Brain microvascular endothelial cell (primary cell): ENCODE results near the gene HHIP.

Source experiments
- DNase-seq: peaks from one replicate; pipeline ENCODE4 v3.0.0-alpha.2; 2020
- H3K27ac ChIP-seq: fragments of 250-450 bp; sonication (Bioruptor Pico); 2 replicates; pipeline ENCODE4 v1.5.1; 2020; ENCODE audit warnings: mild to moderate bottlenecking, moderate library complexity
- H3K27me3 ChIP-seq: fragments of 250-450 bp; sonication (Bioruptor Pico); replicated peaks from 2 replicates; pipeline ENCODE4 v1.5.1; 2020; ENCODE audit warnings: mild to moderate bottlenecking
- H3K36me3 ChIP-seq: fragments of 250-450 bp; sonication (Bioruptor Pico); replicated peaks from 2 replicates; pipeline ENCODE4 v1.5.1; 2020; ENCODE audit warnings: mild to moderate bottlenecking
- H3K4me3 ChIP-seq: 2 replicates; pipeline ENCODE4 v1.5.1; 2011; ENCODE audit warnings: low read depth, mild to moderate bottlenecking, control low read depth, low read length, moderate library complexity
- in situ Hi-C: cut with HindIII; loops from 2 replicates; pipeline ENCODE4 v1.10.0; 2017; ENCODE audit warnings: low sequenced_read_pairs, low pct_ligation_motif_present
- TF ChIP-seq, protein P1 (sequence below): IDR thresholded peaks from 2 replicates; pipeline ENCODE4 v1.5.1; 2011; ENCODE audit warnings: low read depth, mild to moderate bottlenecking, moderate library complexity, low read length, control low read depth, inconsistent platforms; ENCODE audit errors: missing control alignments

HHIP gene

DNA sequence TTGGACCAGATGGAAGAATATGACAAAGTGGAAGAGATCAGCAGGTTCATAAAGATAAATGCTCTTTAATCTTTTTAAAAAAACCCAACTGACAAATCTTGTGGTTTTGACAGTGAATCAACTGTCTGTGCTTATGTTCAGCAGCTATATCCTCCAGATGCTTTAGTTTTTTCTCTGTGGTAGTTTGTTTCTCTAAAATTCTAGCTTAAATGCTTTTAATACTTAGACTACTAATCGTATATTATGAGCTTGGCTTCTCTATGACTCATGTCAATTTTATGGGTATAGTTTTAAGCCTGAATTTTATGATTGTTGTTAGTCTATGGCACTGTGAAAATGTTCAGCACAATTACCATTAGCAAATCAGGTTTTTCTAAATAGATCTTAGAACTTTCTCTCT is 12.9 kb downstream of the HHIP start:
- TF ChIP-seq, protein P1, sequence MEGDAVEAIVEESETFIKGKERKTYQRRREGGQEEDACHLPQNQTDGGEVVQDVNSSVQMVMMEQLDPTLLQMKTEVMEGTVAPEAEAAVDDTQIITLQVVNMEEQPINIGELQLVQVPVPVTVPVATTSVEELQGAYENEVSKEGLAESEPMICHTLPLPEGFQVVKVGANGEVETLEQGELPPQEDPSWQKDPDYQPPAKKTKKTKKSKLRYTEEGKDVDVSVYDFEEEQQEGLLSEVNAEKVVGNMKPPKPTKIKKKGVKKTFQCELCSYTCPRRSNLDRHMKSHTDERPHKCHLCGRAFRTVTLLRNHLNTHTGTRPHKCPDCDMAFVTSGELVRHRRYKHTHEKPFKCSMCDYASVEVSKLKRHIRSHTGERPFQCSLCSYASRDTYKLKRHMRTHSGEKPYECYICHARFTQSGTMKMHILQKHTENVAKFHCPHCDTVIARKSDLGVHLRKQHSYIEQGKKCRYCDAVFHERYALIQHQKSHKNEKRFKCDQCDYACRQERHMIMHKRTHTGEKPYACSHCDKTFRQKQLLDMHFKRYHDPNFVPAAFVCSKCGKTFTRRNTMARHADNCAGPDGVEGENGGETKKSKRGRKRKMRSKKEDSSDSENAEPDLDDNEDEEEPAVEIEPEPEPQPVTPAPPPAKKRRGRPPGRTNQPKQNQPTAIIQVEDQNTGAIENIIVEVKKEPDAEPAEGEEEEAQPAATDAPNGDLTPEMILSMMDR: no peak
- no peaks in the 10 kb centered on the region for H3K27me3 ChIP-seq
- no peak for DNase-seq
- peaks cover 33% of the 10 kb centered on the region for H3K36me3 ChIP-seq
- in situ Hi-C loops: no loop called here
- H3K27ac ChIP-seq: no peak overlapping the region
- no peak overlapping the region for H3K4me3 ChIP-seq

DNA sequence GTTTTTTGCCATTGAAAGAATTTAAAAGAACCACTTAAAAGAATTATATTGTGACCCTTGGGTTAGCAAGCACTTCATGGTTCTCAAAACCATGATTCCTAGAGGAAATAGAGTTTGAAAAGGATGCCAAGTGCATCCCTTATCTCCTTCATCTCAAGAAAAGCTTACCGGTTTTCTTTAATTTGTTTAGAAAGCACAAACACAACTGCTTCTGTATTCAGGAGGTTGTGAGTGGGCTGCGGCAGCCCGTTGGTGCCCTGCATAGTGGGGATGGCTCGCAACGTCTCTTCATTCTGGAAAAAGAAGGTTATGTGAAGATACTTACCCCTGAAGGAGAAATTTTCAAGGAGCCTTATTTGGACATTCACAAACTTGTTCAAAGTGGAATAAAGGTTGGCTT is 13.5 kb downstream of the HHIP start:
- Histone ChIP-seq H3K27me3 (no peaks in the 10 kb centered on the region), H3K27ac (no peak overlapping the region), H3K36me3 (peaks cover 30% of the 10 kb centered on the region), H3K4me3 (no peak overlapping the region)
- in situ Hi-C loops: no loop called here
- TF ChIP-seq, protein P1: no peak
- DNase-seq: no peak

DNA sequence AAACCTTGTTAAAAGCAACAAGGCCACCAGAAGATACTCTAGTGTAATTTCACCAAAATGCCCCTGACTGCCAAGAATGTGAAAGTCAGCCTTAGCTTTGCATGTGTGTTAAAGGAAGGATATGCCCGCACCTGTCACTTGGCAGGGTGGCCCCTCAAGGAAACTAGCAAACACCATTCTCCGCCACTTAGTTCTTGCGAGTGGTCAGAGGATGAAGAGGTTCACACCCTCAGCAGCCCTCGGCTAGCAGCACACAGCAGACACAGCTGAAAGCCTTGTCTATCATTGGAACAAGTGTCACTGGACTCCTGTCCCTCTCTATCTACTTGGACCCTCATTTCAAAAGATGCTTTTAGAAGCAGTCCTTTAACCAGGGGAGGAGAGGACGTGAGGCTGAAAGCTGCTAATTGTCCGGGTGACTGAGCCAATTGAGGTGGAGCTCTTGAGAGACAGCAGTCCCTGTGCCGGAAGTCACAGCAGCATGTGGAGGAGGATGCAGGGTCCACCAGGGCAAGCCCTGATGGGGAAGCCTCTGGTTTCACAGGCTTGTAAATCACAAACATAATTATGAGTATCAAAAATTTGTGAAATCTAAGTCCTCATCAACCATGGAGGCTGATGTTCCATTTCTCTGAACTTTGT is 18.0 kb downstream of the HHIP start:
- Histone ChIP-seq H3K27ac (no peak overlapping the region), H3K36me3 (peaks cover 34% of the 10 kb centered on the region), H3K27me3 (no peaks in the 10 kb centered on the region), H3K4me3 (no peak overlapping the region)
- DNase-seq: no peak
- in situ Hi-C loops: no loop called here
- TF ChIP-seq, protein P1: no peak

DNA sequence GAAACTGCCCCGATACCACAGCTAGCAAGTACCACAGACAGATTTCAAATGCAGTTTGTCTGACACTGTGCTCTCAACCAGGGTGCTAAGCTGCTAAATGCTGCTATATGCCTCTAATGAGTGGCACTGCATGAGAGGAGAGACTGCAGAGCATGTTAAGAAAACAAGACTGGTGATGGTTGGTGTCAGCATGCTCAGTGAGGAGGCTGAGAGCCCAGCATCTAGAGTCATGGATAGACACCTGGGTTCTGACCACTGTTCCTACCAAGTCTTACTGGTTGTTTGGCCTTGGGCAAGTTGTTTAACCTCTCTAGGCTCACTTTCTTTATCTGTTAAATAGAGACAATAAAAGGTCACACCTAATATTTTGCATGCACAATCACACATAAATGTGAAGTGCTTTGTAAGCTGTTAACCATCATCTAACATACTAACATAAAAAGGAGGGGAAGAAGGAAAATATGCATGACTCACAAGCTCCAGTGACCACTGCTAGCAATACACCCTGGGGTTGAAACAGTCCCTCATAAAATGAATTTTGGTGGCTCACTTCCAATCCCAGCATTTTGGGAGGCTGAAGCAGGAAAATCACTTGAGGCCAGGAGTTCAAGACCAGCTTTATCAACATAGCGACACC is 20.7 kb downstream of the HHIP start:
- Histone ChIP-seq H3K36me3 (peaks cover 33% of the 10 kb centered on the region), H3K27ac (peak overlapping the region; percentile 14), H3K27me3 (no peaks in the 10 kb centered on the region), H3K4me3 (no peak overlapping the region)
- in situ Hi-C loops: no loop called here
- TF ChIP-seq, protein P1: no peak
- peak; percentile 39 for DNase-seq

DNA sequence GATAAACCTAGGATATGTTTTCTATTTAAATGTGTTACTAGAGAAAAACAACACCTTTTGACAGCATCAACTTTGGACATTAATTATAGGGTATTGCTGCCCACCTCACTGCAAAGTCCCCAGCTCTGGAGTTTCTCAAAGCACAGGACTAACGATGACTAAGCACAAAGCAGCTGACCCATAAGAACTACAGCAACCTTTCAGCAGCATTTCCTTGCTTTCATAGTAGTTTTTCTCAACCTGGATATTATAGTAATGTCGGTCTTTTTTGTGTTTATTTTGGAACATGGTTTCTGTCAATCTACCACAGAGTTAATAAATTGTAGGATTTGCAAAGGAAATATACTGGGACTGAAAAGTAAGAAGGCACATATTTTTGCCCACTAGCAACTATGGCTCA is 21.5 kb downstream of the HHIP start:
- no peak for DNase-seq
- H3K4me3 ChIP-seq: no peak overlapping the region
- H3K36me3 ChIP-seq: peaks cover 30% of the 10 kb centered on the region
- in situ Hi-C loops: no loop called here
- no peaks in the 10 kb centered on the region for H3K27me3 ChIP-seq
- TF ChIP-seq, protein P1: no peak
- peak overlapping the region; percentile 14 for H3K27ac ChIP-seq
